K562 (cell line): ENCODE measurements around the gene ASCL2. TPM values are rescaled to one million over a fixed set of nuclear protein-coding genes. Genes with fewer than 3 reads are reported as not detected.

ENCODE experiments used
- CUX1 ChIP-seq: fragments of 200-800 bp; sonication (Bioruptor generic); IDR thresholded peaks from 2 replicates; pipeline ENCODE4 v1.6.1; 2016; ENCODE audit warnings: missing genetic modification characterization, missing compliant biosample characterization
- DIDO1 ChIP-seq: fragments of 450-650 bp; IDR thresholded peaks from 2 replicates; pipeline ENCODE4 v1.6.1; 2016; ENCODE audit warnings: low read depth, missing biosample characterization, missing genetic modification characterization
- MXI1 ChIP-seq: IDR thresholded peaks from 2 replicates; pipeline ENCODE4 v1.6.1; 2011; ENCODE audit warnings: low read depth, mild to moderate bottlenecking, improper control_type of control experiment, low read length
- polyA plus RNA-seq, 8 experiments: library from polyadenylated mRNA; depleted of rRNA in 4 of 8; stranded (reverse) in 5 of 8; unstranded in 3 of 8; fragments of >200 nt; fragmentation: Nextera tagmentation in 2 of 8; fragmentation: Illumina TruSeq in 1 of 8; extraction: Ambion mirVana in 2 of 8; extraction: Trizol in 1 of 8; gene quantifications; 2 replicates each; pipeline versions ENCODE4 v1.2.1 to v1.2.3, GENCODE V29; 2011 to 2014; ENCODE audit warnings: inconsistent platforms in 1 of 8, missing spikeins in 1 of 8
- total RNA-seq, 7 experiments: library from RNA; depleted of rRNA in 6 of 7; stranded (reverse); fragments of >200 nt in 6 of 7; fragmentation: Illumina TruSeq in 2 of 7; extraction: Trizol in 2 of 7; gene quantifications; 2 replicates each; pipeline versions ENCODE4 v1.2.1 to v1.2.3, GENCODE V29; 2011 to 2021; ENCODE audit warnings: low replicate concordance in 1 of 7
- TF ChIP-seq, protein P1 (sequence below): fragments of 250-450 bp; sonication (Bioruptor Pico); IDR thresholded peaks from 2 replicates; pipeline ENCODE4 v1.8.0; 2022; ENCODE audit warnings: inconsistent platforms
- TF ChIP-seq, protein P2 (sequence below): fragments of 450-650 bp; IDR thresholded peaks from 2 replicates; pipeline ENCODE4 v1.6.1; 2016; ENCODE audit warnings: low read depth, mild to moderate bottlenecking, moderate library complexity
- TF ChIP-seq, protein P3 (sequence below): fragments of 450-650 bp; IDR thresholded peaks from 2 replicates; pipeline ENCODE4 v1.6.1; 2016; ENCODE audit warnings: antibody characterized with exemption

The ASCL2 gene
- total and polyA plus RNA-seq, 9 of the 15 experiments (the other 6 are each of a cell fraction or from before 2014, with no cell fraction given), result 0.11 to 1.4 (median 0.36) TPM; not detected in 2

DNA sequence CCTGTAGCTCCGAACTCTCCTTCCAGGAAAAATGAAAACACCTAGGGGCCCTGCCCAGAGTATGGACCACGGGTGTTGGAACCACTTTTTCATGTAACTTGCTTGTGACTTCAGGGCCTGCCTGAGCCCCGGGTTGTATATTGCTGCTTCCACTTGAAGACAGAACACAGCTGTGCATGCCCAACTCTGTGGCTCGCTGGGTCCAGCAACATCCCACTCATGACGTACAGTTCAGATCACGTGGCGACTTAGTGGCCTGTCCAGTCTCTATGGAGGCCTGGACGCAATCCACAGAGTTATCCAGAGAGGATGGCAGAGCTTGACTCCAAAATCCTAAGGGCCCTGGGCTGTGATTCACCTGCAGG lies 24.5 kb upstream of the ASCL2 start (continued):
- no peak for TF ChIP-seq CUX1 (CRISPR knock-in tag)
- no peak for TF ChIP-seq DIDO1 (tag)
- TF ChIP-seq, protein P1, sequence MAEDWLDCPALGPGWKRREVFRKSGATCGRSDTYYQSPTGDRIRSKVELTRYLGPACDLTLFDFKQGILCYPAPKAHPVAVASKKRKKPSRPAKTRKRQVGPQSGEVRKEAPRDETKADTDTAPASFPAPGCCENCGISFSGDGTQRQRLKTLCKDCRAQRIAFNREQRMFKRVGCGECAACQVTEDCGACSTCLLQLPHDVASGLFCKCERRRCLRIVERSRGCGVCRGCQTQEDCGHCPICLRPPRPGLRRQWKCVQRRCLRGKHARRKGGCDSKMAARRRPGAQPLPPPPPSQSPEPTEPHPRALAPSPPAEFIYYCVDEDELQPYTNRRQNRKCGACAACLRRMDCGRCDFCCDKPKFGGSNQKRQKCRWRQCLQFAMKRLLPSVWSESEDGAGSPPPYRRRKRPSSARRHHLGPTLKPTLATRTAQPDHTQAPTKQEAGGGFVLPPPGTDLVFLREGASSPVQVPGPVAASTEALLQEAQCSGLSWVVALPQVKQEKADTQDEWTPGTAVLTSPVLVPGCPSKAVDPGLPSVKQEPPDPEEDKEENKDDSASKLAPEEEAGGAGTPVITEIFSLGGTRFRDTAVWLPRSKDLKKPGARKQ (CRISPR knock-in tag), result no peak
- TF ChIP-seq, protein P2, sequence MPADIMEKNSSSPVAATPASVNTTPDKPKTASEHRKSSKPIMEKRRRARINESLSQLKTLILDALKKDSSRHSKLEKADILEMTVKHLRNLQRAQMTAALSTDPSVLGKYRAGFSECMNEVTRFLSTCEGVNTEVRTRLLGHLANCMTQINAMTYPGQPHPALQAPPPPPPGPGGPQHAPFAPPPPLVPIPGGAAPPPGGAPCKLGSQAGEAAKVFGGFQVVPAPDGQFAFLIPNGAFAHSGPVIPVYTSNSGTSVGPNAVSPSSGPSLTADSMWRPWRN, result no peak
- no peak for TF ChIP-seq MXI1
- TF ChIP-seq, protein P3, sequence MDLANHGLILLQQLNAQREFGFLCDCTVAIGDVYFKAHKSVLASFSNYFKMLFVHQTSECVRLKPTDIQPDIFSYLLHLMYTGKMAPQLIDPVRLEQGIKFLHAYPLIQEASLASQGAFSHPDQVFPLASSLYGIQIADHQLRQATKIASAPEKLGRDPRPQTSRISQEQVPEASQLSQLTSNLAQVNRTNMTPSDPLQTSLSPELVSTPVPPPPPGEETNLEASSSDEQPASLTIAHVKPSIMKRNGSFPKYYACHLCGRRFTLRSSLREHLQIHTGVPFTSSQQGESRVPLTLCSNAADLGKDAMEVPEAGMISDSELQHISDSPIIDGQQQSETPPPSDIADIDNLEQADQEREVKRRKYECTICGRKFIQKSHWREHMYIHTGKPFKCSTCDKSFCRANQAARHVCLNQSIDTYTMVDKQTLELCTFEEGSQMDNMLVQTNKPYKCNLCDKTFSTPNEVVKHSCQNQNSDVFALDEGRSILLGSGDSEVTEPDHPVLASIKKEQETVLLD, result no peak
